GM13976 (cell line): ENCODE results near the gene BBIP1.

Experiments used
- DNase-seq: peaks from one replicate; pipeline ENCODE4 v3.0.0; 2012; ENCODE audit warnings: low spot score
- in situ Hi-C: fragments of 300-500 bp; cut with MboI; formaldehyde crosslinking; loops from one replicate; pipeline ENCODE4 v1.12.0; 2022; ENCODE audit warnings: low sequenced_read_pairs, mixed read lengths, inconsistent platforms; ENCODE audit not compliant: unreplicated experiment
- TF ChIP-seq, protein P1 (sequence below): IDR thresholded peaks from 2 replicates; pipeline ENCODE4 v1.5.1; 2012; ENCODE audit warnings: borderline replicate concordance, mild to moderate bottlenecking; ENCODE audit not compliant: insufficient read depth; ENCODE audit errors: extremely low read depth, missing control alignments, control extremely low read depth

BBIP1 gene

DNA sequence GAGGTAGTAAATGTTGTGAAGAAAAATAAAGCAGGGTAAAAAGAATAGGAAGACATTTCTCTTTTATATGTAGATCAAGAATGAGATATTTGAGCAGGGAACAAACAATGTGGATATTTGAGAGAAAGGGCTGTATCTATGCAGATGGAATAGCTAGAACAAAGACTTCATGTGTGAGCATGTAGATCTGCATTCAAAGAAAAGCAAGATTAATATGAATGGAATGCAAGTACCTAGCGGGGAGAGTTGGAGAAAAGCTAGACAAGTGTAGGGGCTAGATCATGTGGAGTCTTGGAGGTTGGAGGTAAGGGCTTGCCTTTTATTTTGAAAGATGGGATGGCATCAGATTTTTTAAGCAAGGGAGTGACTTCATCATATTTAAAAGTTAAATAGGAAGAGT is 27.5 kb upstream of the BBIP1 start:
- DNase-seq: no peak
- in situ Hi-C loops: no loop called here
- TF ChIP-seq, protein P1, sequence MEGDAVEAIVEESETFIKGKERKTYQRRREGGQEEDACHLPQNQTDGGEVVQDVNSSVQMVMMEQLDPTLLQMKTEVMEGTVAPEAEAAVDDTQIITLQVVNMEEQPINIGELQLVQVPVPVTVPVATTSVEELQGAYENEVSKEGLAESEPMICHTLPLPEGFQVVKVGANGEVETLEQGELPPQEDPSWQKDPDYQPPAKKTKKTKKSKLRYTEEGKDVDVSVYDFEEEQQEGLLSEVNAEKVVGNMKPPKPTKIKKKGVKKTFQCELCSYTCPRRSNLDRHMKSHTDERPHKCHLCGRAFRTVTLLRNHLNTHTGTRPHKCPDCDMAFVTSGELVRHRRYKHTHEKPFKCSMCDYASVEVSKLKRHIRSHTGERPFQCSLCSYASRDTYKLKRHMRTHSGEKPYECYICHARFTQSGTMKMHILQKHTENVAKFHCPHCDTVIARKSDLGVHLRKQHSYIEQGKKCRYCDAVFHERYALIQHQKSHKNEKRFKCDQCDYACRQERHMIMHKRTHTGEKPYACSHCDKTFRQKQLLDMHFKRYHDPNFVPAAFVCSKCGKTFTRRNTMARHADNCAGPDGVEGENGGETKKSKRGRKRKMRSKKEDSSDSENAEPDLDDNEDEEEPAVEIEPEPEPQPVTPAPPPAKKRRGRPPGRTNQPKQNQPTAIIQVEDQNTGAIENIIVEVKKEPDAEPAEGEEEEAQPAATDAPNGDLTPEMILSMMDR: no peak

DNA sequence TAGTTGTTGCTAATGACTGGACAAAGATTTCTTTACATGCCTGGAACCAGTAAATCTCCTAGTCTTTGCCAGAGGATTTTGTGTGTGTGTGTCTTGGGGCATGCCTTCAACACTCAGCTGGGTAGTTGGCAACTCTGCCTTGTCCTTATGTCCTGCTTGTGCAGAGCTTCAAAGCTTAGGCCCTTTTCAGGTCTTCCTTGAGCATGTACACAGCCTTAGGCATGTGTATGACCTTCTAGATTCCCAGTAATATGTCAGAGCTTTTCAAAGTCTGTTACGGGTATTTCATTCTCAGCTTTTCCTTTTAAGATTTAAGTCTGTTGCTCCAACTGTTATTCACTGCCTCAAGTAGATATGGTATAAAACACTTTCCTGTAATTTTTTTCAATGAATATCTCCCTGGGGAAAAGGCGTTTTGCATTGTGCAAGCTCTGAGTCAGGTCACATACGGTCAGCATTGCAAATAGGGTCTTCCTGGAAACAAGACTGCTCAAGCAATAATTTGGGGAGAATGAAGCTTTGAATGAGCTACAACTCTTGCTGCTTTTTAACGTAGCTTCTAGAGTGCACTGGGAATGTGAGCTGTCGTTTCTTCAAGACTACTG is 25.9 kb upstream of the BBIP1 start:
- in situ Hi-C loops: no loop called here
- TF ChIP-seq, protein P1: no peak
- no peak for DNase-seq

DNA sequence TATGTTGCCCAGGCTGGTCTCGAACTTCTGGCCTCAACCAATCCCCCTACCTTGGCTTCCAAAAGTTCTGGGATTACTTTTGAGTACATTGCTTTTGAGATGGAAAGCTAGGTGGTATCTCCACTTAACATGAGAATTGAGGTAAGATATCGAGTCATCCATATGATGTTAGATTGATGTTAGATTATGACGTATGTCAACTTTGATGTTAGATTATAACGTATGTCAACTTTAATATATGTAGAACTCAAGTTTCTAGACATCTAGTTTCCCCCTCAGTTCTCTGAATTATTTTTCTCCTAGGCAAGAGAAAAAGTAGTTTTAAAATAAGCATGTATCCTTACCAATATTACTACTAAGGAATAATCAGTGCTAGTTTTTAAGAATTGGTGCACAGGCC is 20.4 kb upstream of the BBIP1 start:
- in situ Hi-C loops: no loop called here
- TF ChIP-seq, protein P1: no peak
- DNase-seq: no peak

DNA sequence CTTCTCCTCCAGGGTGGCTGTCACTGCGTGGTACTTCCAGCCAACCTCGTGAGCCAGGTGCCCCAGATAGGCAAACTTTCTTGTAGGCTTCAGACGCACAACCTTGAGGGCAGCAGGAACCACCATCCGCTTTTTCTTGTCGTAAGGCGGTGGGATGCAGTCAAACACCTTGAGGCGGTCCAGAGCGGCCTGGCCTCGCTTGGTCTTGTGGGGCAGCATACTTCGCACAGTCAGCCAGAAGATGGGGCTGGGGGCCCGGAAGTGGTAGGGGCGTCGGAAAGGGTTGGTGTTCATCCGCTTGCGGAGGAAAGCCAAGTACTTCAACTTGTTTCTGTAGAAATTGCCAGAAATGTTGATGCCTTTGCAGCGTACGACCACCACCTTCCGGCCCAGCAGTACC is 17.8 kb upstream of the BBIP1 start:
- DNase-seq: no peak
- in situ Hi-C loops: no loop called here
- TF ChIP-seq, protein P1: no peak

DNA sequence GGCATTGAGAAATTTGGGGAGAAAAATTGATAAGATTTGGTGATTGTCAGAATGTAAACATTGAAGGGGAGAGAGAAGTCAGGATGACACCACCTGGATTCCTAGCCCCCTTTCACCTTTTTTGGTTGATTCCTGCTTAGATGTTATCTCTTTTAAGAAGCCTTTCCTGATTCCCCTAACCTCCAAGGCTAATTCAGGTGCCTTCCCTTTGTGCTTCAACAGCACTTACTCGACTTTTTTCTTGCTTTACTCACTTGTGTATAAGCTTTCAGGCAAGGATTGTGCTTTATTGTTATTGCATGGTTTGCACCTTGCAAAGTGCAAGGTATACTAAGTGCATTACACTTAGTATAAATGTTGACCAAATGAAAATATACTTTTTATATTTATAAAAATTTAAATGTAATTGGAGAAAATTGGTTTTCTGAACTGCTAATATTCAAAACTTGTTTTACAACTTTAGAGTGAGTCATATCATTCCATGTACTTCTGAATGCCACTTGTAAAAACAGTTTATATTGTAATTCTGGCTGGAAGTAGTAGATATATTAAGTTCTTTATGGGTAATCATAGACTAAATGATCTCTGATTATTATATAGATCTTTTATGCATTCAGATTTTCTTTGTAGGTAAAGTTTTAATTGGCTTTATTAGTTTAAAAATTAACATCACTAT is 13.7 kb upstream of the BBIP1 start:
- TF ChIP-seq, protein P1: no peak
- DNase-seq: no peak
- in situ Hi-C loops: no loop called here

DNA sequence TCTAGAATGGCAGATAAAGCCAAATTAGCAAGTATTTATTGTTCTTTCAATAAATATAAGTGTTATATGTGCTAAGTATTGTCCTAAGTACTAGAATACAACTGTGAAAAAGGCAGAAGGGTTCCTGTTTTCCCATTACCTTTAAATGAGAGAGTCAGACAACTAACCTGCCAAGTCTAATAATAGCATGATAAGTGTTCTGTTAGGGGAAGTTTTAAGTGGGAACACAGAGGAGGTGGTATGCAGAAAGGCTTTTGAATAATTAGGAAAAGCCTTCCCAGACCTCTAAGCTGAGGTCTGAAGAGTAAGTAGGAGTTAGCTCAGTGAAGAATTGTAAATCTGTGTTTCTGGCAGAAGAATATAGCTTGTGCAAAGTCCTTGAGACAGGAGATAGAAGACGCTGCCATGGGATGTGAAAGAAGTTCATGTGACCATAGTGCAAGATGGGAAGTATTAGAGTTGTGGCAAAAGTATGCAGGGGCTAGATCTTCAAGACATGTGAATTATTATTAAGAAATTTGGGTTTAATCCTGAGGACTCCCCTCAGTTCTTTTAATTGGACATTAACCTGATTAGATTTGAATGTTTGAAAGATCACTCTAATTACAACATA is 12.9 kb upstream of the BBIP1 start:
- TF ChIP-seq, protein P1: no peak
- DNase-seq: no peak
- in situ Hi-C loops: no loop called here
